ENCODE results near the gene PRIMA1.

The PRIMA1 gene

GRCh38 chr14:93757206-93757605 is 31.1 kb downstream of the PRIMA1 start:
- no peaks in the 10 kb centered on the region for H3F3A ChIP-seq (ENCODE audit: control insufficient read depth, insufficient read depth)
- no peak for TF ChIP-seq EZH2phosphoT487 (IDR thresholded peaks at IDR 0.05; ENCODE audit: borderline replicate concordance, low read length)
- TF ChIP-seq CTCF (IDR thresholded peaks at IDR 0.05; ENCODE audit: low read depth, low read length, poor library complexity, severe bottlenecking) = no peak
- H4K20me1 ChIP-seq (ENCODE audit: control insufficient read depth, insufficient read depth, low read depth, low read length) = no peaks in the 10 kb centered on the region
- no peak overlapping the region for H3K4me2 ChIP-seq (ENCODE audit: low read length)
- H3K79me2 ChIP-seq (ENCODE audit: control insufficient read depth, low read length) = no peaks in the 10 kb centered on the region
- H3K4me3 ChIP-seq (ENCODE audit: low read length) = no peak overlapping the region
- no peaks in the 10 kb centered on the region for H3K9me2 ChIP-seq (replicated peaks; ENCODE audit: control insufficient read depth, low read length)
- no peaks in the 10 kb centered on the region for H3K9me3 ChIP-seq (ENCODE audit: control insufficient read depth, insufficient read depth, low read length)
- no peak overlapping the region for H3K27ac ChIP-seq (ENCODE audit: low read depth, low read length)
- no peaks in the 10 kb centered on the region for H3K27me3 ChIP-seq (ENCODE audit: control insufficient read depth, low read length)
- H3K36me3 ChIP-seq (ENCODE audit: control insufficient read depth, low read length) = no peaks in the 10 kb centered on the region
- H3K4me1 ChIP-seq (ENCODE audit: control insufficient read depth, low read length) = no peaks in the 10 kb centered on the region

- no peaks in the 10 kb centered on the region for H3F3A ChIP-seq (ENCODE audit: control insufficient read depth, insufficient read depth)
These were observed 34.6 kb downstream of the PRIMA1 start for GRCh38 chr14:93753647-93754046.

GRCh38 chr14:93752980-93753561 is 35.2 kb downstream of the PRIMA1 start:
- Histone ChIP-seq H3K36me3 (ENCODE audit: control insufficient read depth, low read length) (no peaks in the 10 kb centered on the region), H3K4me3 (ENCODE audit: low read length) (no peak overlapping the region), H3K4me1 (ENCODE audit: control insufficient read depth, low read length) (no peaks in the 10 kb centered on the region), H3F3A (ENCODE audit: control insufficient read depth, insufficient read depth) (no peaks in the 10 kb centered on the region), H3K9me3 (ENCODE audit: control insufficient read depth, insufficient read depth, low read length) (no peaks in the 10 kb centered on the region), H4K20me1 (ENCODE audit: control insufficient read depth, insufficient read depth, low read depth, low read length) (no peaks in the 10 kb centered on the region), H3K27me3 (ENCODE audit: control insufficient read depth, low read length) (no peaks in the 10 kb centered on the region), H3K79me2 (ENCODE audit: control insufficient read depth, low read length) (no peaks in the 10 kb centered on the region), H3K4me2 (ENCODE audit: low read length) (no peak overlapping the region), H3K9me2 (replicated peaks; ENCODE audit: control insufficient read depth, low read length) (no peaks in the 10 kb centered on the region), H3K27ac (ENCODE audit: low read depth, low read length) (no peak overlapping the region)
- TF ChIP-seq EZH2phosphoT487 (IDR thresholded peaks at IDR 0.05; ENCODE audit: borderline replicate concordance, low read length) (no peak), CTCF (IDR thresholded peaks at IDR 0.05; ENCODE audit: low read depth, low read length, poor library complexity, severe bottlenecking) (no peak)

More at GRCh38 chr14:93753647-93754046, 34.6 kb downstream of the PRIMA1 start:
- no peaks in the 10 kb centered on the region for H3K4me1 ChIP-seq (ENCODE audit: control insufficient read depth, low read length)
- no peaks in the 10 kb centered on the region for H4K20me1 ChIP-seq (ENCODE audit: control insufficient read depth, insufficient read depth, low read depth, low read length)
- no peak overlapping the region for H3K27ac ChIP-seq (ENCODE audit: low read depth, low read length)
- no peak overlapping the region for H3K4me3 ChIP-seq (ENCODE audit: low read length)
- no peaks in the 10 kb centered on the region for H3K9me3 ChIP-seq (ENCODE audit: control insufficient read depth, insufficient read depth, low read length)
- no peaks in the 10 kb centered on the region for H3K27me3 ChIP-seq (ENCODE audit: control insufficient read depth, low read length)
- H3K9me2 ChIP-seq (replicated peaks; ENCODE audit: control insufficient read depth, low read length) = no peaks in the 10 kb centered on the region
- H3K4me2 ChIP-seq (ENCODE audit: low read length) = no peak overlapping the region
- no peaks in the 10 kb centered on the region for H3K79me2 ChIP-seq (ENCODE audit: control insufficient read depth, low read length)
- no peaks in the 10 kb centered on the region for H3K36me3 ChIP-seq (ENCODE audit: control insufficient read depth, low read length)
- TF ChIP-seq CTCF (IDR thresholded peaks at IDR 0.05; ENCODE audit: low read depth, low read length, poor library complexity, severe bottlenecking) = no peak
- TF ChIP-seq EZH2phosphoT487 (IDR thresholded peaks at IDR 0.05; ENCODE audit: borderline replicate concordance, low read length) = no peak
